Right ventricle myocardium superior (tissue), 1 donor: ENCODE results near the gene EIF3A. TPM values are rescaled to one million over a fixed set of nuclear protein-coding genes. Genes with fewer than 3 reads are reported as not detected.
A peak's percentile ranks its signal among the peaks of the same experiment; 100 is the strongest.
"Not testable (repeated sequence)": the region's sequence is repeated elsewhere in the genome, so short reads cannot be mapped to it uniquely, and the experiment has no call there.

Experiments used
- ATAC-seq: fragments of 200-7000 bp; cut with Tn5 transposase; one replicate; pipeline ENCODE4 v1.9.1; 2020; ENCODE audit warnings: mild to moderate bottlenecking; ENCODE audit not compliant: poor library complexity
- DNase-seq: peaks from one replicate; pipeline ENCODE4 v3.0.0-alpha.2; 2020
- intact Hi-C: fragments of 100-400 bp; cut with DNase I; formaldehyde crosslinking; loops from one replicate; pipeline ENCODE4 v1.11.2; 2022
- total RNA-seq: library from RNA; stranded (reverse); fragmentation: NEBNext Ultra II Directional; extraction: Animal tissue kit (Norgen Biotek cat#: 25700); gene quantifications from one replicate; pipeline ENCODE4 v1.2.1, GENCODE V29; 2021
- donor health status: DM: no; HTN: yes; CAD: no; lungs with severe emphysema.

Gene EIF3A
- total RNA-seq, 1 donor from 2014 or later = 93.8 TPM

- ATAC-seq (peak; percentile 96), DNase-seq (peak; percentile 87)
- intact Hi-C loops = no loop called here
Measured at GRCh38 chr10:119103903-119104653, 23.5 kb upstream of the EIF3A start, which contains the start of gene DENND10. TSS of gene DENND10 (plus strand) at chr10:119104113. CDS start at chr10:119104143, 30 bp downstream.

GRCh38 chr10:119103241-119103902 lies 22.8 kb upstream of the EIF3A start:
- intact Hi-C loops = no loop called here
- no peak for DNase-seq
- no peak for ATAC-seq

GRCh38 chr10:119101366-119102098 lies 20.9 kb upstream of the EIF3A start:
- intact Hi-C loops = no loop called here
- DNase-seq (no peak), ATAC-seq (no peak)

- no peak for DNase-seq
- intact Hi-C loops = no loop called here
- ATAC-seq = no peak
Measured at GRCh38 chr10:119100434-119101238, 20.0 kb upstream of the EIF3A start.

GRCh38 chr10:119098576-119098975 lies 18.0 kb upstream of the EIF3A start:
- ATAC-seq (no peak), DNase-seq (no peak)
- intact Hi-C loops = no loop called here

GRCh38 chr10:119096641-119097415 lies 16.2 kb upstream of the EIF3A start:
- ATAC-seq, intact Hi-C loops, DNase-seq: not testable (repeated sequence)

GRCh38 chr10:119095640-119096039 lies 15.0 kb upstream of the EIF3A start:
- DNase-seq (no peak), ATAC-seq (no peak)
- intact Hi-C loops = no loop called here

- DNase-seq (no peak), ATAC-seq (no peak)
- intact Hi-C loops = no loop called here
Measured at GRCh38 chr10:119090968-119091367, 10.4 kb upstream of the EIF3A start.

GRCh38 chr10:119090026-119090795 lies 9.6 kb upstream of the EIF3A start:
- DNase-seq = no peak
- intact Hi-C loops = no loop called here
- no peak for ATAC-seq

- ATAC-seq (no peak), DNase-seq (no peak)
- intact Hi-C loops = no loop called here
Measured at GRCh38 chr10:119087271-119087882, 6.8 kb upstream of the EIF3A start.

GRCh38 chr10:119084896-119085295 lies 4.3 kb upstream of the EIF3A start:
- ATAC-seq (no peak), DNase-seq (no peak)
- intact Hi-C loops = no loop called here

GRCh38 chr10:119079599-119080520 lies 757 bp downstream of the EIF3A start:
- intact Hi-C loops = no loop called here
- peak; percentile 87 for ATAC-seq
- peak; percentile 84 for DNase-seq

GRCh38 chr10:119078422-119079179 lies 2.0 kb downstream of the EIF3A start:
- no peak for ATAC-seq
- intact Hi-C loops = no loop called here

GRCh38 chr10:119073584-119073983 lies 7.0 kb downstream of the EIF3A start:
- no peak for ATAC-seq
- DNase-seq = no peak
- intact Hi-C loops = no loop called here

More at GRCh38 chr10:119078422-119079179, 2.0 kb downstream of the EIF3A start:
- no peak for DNase-seq
